K562 (cell line): ENCODE results near the gene USH2A. TPM values are rescaled to one million over a fixed set of nuclear protein-coding genes. Genes with fewer than 3 reads are reported as not detected.

Source experiments
- ATAC-seq: fragments of 200-7000 bp; cut with Tn5 transposase; 3 replicates; pipeline ENCODE4 v1.9.1; 2020; ENCODE audit warnings: moderate library complexity
- BruUV-seq: library from RNA; stranded (reverse); fragments of 400-500 nt; replicated peaks from 2 replicates; lab custom pipeline; 2021; lab: Mats Ljungman, UMichigan
- CTCF ChIA-PET: fragments of 300-600 bp; formaldehyde crosslinking; extraction: SDS; loops from one replicate; lab custom pipeline; 2021; ENCODE audit warnings: low intra/inter-chr PET ratio; lab: Yijun Ruan, JAX
- POLR2A ChIA-PET: fragments of 300-600, 350-650 bp; sonication (Branson Sonifier 250); formaldehyde crosslinking; extraction: SDS; loops from one replicate; lab custom pipeline; 2021; ENCODE audit warnings: antibody characterized with exemption, inconsistent platforms; lab: Yijun Ruan, JAX
- DNase-seq, 4 experiments: peaks; one replicate each; pipeline versions ENCODE4 v3.0.0 to v3.0.0-alpha.2; 2011 to 2018; ENCODE audit warnings: low spot score in 3 of 4, mixed read lengths in 3 of 4; ENCODE audit errors: extremely low read depth in 1 of 4
- FAIRE-seq: peaks from 2 replicates; lab custom pipeline; 2011; peaks lifted over from hg19 to GRCh38; lab: Jason Lieb, UNC
- H2AFZ ChIP-seq: 2 replicates; pipeline ENCODE4 v1.6.0; 2011; ENCODE audit warnings: low read depth, low read length, control low read depth, inconsistent platforms
- H3K27ac ChIP-seq: fragments of 200-600 bp; 3 replicates; pipeline ENCODE4 v1.8.0; 2011; ENCODE audit warnings: low read depth, mild to moderate bottlenecking, control low read depth, inconsistent platforms, low read length, moderate library complexity, mixed read lengths; ENCODE audit errors: extremely low read depth
- H3K27me3 ChIP-seq, 2 experiments: fragments of 300-600 bp in 1 of 2; 2 replicates in 1 of 2; 3 replicates in 1 of 2; pipeline versions ENCODE4 v1.6.0 to v1.8.0; 2011; ENCODE audit warnings: inconsistent platforms in 2 of 2, low read length in 2 of 2, mild to moderate bottlenecking in 1 of 2, mixed read lengths in 1 of 2, moderate library complexity in 1 of 2; ENCODE audit not compliant: control insufficient read depth in 2 of 2, insufficient read depth in 2 of 2
- H3K36me3 ChIP-seq: fragments of 300-600 bp; 3 replicates; pipeline ENCODE4 v1.8.0; 2011; ENCODE audit warnings: mild to moderate bottlenecking, low read length, inconsistent platforms; ENCODE audit not compliant: control insufficient read depth, insufficient read depth
- H3K4me1 ChIP-seq, 2 experiments: fragments of 200-600 bp in 1 of 2; replicated peaks in 1 of 2; 2 replicates in 1 of 2; 3 replicates in 1 of 2; pipeline versions ENCODE4 v1.5.1 to v1.8.0; 2011; ENCODE audit warnings: inconsistent platforms in 2 of 2, low read length in 2 of 2, mild to moderate bottlenecking in 1 of 2, mixed read lengths in 1 of 2, moderate library complexity in 1 of 2; ENCODE audit not compliant: control insufficient read depth in 2 of 2, insufficient read depth in 2 of 2
- H3K4me2 ChIP-seq: 2 replicates; pipeline ENCODE4 v1.6.1; 2011; ENCODE audit warnings: low read length, control low read depth, inconsistent platforms, mixed read lengths; ENCODE audit not compliant: insufficient read depth
- H3K4me3 ChIP-seq: fragments of 200-600 bp; sonication (generic), shearing (Covaris generic); 2 replicates; pipeline ENCODE4 v1.5.1; 2016; ENCODE audit warnings: control low read depth, inconsistent platforms
- H3K79me2 ChIP-seq: fragments of 200-600 bp; 3 replicates; pipeline ENCODE4 v1.8.0; 2011; ENCODE audit warnings: low read length, inconsistent platforms; ENCODE audit not compliant: control insufficient read depth, insufficient read depth
- H3K9ac ChIP-seq, 2 experiments: 2 replicates each; pipeline versions ENCODE4 v1.6.0 to v1.6.1; 2011; ENCODE audit warnings: low read depth in 2 of 2, low read length in 2 of 2, control low read depth in 1 of 2, inconsistent platforms in 1 of 2, mild to moderate bottlenecking in 1 of 2, mixed read lengths in 1 of 2; ENCODE audit not compliant: insufficient read depth in 1 of 2
- H3K9me1 ChIP-seq: one replicate; pipeline ENCODE4 v1.6.0; 2011; ENCODE audit warnings: inconsistent platforms, mild to moderate bottlenecking, low read length, moderate library complexity; ENCODE audit not compliant: control insufficient read depth, insufficient read depth
- H3K9me3 ChIP-seq: replicated peaks from 2 replicates; pipeline ENCODE4 v1.5.1; 2011; ENCODE audit warnings: low read depth, low read length, inconsistent platforms; ENCODE audit not compliant: control insufficient read depth, insufficient read depth
- H4K20me1 ChIP-seq: replicated peaks from 2 replicates; pipeline ENCODE4 v1.6.1; 2011; ENCODE audit warnings: low read length, inconsistent platforms, mixed read lengths; ENCODE audit not compliant: control insufficient read depth, insufficient read depth
- ARHGAP35 ChIP-seq: fragments of 450-650 bp; IDR thresholded peaks from 2 replicates; pipeline ENCODE4 v1.6.1; 2018; ENCODE audit not compliant: partially characterized antibody
- CTBP1 ChIP-seq: fragments of 450-650 bp; IDR thresholded peaks from 2 replicates; pipeline ENCODE4 v1.6.1; 2016; ENCODE audit warnings: borderline replicate concordance
- FOXO4 ChIP-seq: fragments of 450-650 bp; formaldehyde crosslinking; IDR thresholded peaks from 2 replicates; pipeline ENCODE4 v1.4.0; 2020; ENCODE audit warnings: mild to moderate bottlenecking, moderate library complexity
- HNRNPUL1 ChIP-seq: fragments of 200-400 bp; formaldehyde crosslinking; IDR thresholded peaks from 2 replicates; pipeline ENCODE4 v1.6.1; 2017; ENCODE audit warnings: low read length
- MCM2 ChIP-seq: fragments of 450-650 bp; IDR thresholded peaks from 2 replicates; pipeline ENCODE4 v1.6.1; 2017; ENCODE audit warnings: low read depth, mild to moderate bottlenecking
- MED1 ChIP-seq: sonication (generic); formaldehyde crosslinking; IDR thresholded peaks from 2 replicates; pipeline ENCODE4 v1.8.1; 2023; ENCODE audit warnings: missing genetic modification reagents, borderline replicate concordance
- MEF2D ChIP-seq: conservative IDR thresholded peaks from 2 replicates; pipeline ENCODE4 v1.6.1; 2016; ENCODE audit warnings: low read depth, missing genetic modification characterization, missing compliant biosample characterization
- PHB ChIP-seq: fragments of 250-450 bp; sonication (Bioruptor Pico); IDR thresholded peaks from 2 replicates; pipeline ENCODE4 v1.5.0; 2021
- PML ChIP-seq: IDR thresholded peaks from 2 replicates; pipeline ENCODE4 v1.6.1; 2012; ENCODE audit warnings: low read length, inconsistent platforms
- PPARD ChIP-seq: fragments of 250-450 bp; sonication (Bioruptor Pico); IDR thresholded peaks from 2 replicates; pipeline ENCODE4 v1.8.0; 2022; ENCODE audit warnings: inconsistent platforms, mild to moderate bottlenecking, moderate library complexity
- RBM39 ChIP-seq: fragments of 200-400 bp; formaldehyde crosslinking; optimal IDR thresholded peaks from 2 replicates; pipeline ENCODE3; 2018; ENCODE audit warnings: low read depth, low read length
- RCOR1 ChIP-seq, 2 experiments: IDR thresholded peaks; 2 replicates each; pipeline ENCODE4 v1.6.1; 2012; ENCODE audit warnings: low read depth in 2 of 2, low read length in 2 of 2, borderline replicate concordance in 1 of 2, improper control_type of control experiment in 1 of 2
- SAFB ChIP-seq: fragments of 200-400 bp; formaldehyde crosslinking; IDR thresholded peaks from 2 replicates; pipeline ENCODE4 v1.6.1; 2017; ENCODE audit warnings: low read depth, low read length, borderline replicate concordance
- TAF7 ChIP-seq: fragments of 450-650 bp; IDR thresholded peaks from 2 replicates; pipeline ENCODE4 v1.6.1; 2016; ENCODE audit warnings: missing genetic modification characterization, missing compliant biosample characterization
- ZNF174 ChIP-seq: fragments of 250-450 bp; sonication (Bioruptor Pico); IDR thresholded peaks from 2 replicates; pipeline ENCODE4 v1.4.0; 2020; ENCODE audit warnings: mild to moderate bottlenecking
- ZNF76 ChIP-seq: fragments of 250-450 bp; sonication (Bioruptor Pico); IDR thresholded peaks from 2 replicates; pipeline ENCODE4 v1.4.0; 2020; ENCODE audit warnings: mild to moderate bottlenecking, moderate library complexity, borderline replicate concordance
- WGBS: fragments of 100-300 bp; shearing (Covaris generic); methylation state at CpG from one replicate; pipeline ENCODE4 v1.1.6; 2016; ENCODE audit warnings: low coverage, mixed read lengths; ENCODE audit not compliant: insufficient coverage; ENCODE audit errors: missing lambda C conversion rate; 5-methylcytosine and 5-hydroxymethylcytosine counted together
- in situ Hi-C: fragments of 300-500 bp; cut with MboI; formaldehyde crosslinking; loops from 4 replicates; pipeline ENCODE4 v1.15.0; 2018; ENCODE audit warnings: inconsistent platforms, mixed read lengths
- intact Hi-C: fragments of 100-400 bp; cut with micrococcal nuclease; formaldehyde crosslinking; loops from 2 replicates; pipeline ENCODE4 v1.14.2; 2022
- polyA plus RNA-seq, 8 experiments: library from polyadenylated mRNA; depleted of rRNA in 4 of 8; stranded (reverse) in 5 of 8; unstranded in 3 of 8; fragments of >200 nt; fragmentation: Nextera tagmentation in 2 of 8; fragmentation: Illumina TruSeq in 1 of 8; extraction: Ambion mirVana in 2 of 8; extraction: Trizol in 1 of 8; gene quantifications; 2 replicates each; pipeline versions ENCODE4 v1.2.1 to v1.2.3, GENCODE V29; 2011 to 2014; ENCODE audit warnings: inconsistent platforms in 1 of 8, missing spikeins in 1 of 8
- total RNA-seq, 7 experiments: library from RNA; depleted of rRNA in 6 of 7; stranded (reverse); fragments of >200 nt in 6 of 7; fragmentation: Illumina TruSeq in 2 of 7; extraction: Trizol in 2 of 7; gene quantifications; 2 replicates each; pipeline versions ENCODE4 v1.2.1 to v1.2.3, GENCODE V29; 2011 to 2021; ENCODE audit warnings: low replicate concordance in 1 of 7
- TF ChIP-seq, protein P1 (sequence below): fragments of 450-650 bp; formaldehyde crosslinking; IDR thresholded peaks from 2 replicates; pipeline ENCODE4 v1.4.0; 2020; ENCODE audit warnings: mild to moderate bottlenecking, moderate library complexity

Gene USH2A
- total and polyA plus RNA-seq, 9 of the 15 experiments (the other 6 are each of a cell fraction or from before 2014, with no cell fraction given) = under 0.01 TPM; not detected in 7

DNA sequence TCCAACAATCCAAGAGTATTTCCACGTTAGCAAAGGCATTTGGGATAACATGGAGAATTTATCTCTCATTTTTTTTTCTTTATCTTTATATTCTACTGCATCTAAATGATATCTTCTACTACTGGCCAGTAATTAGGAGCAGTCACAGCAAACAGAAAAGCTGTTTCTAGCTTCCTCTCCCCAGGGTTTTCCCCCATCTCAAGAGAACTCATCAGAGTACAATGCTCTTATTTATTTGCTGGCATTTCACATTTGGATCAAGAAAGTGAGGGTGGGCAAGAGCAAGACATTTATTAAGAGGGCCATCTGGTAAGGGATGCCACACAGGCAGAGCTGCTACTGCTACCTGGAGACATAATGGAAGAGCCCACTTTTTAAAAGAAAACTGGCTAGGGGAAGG lies 368.2 kb downstream of the USH2A start:
- in situ Hi-C loops (no loop called here), intact Hi-C loops (no loop called here)
- ATAC-seq (no peak), FAIRE-seq (no peak), DNase-seq (no peak)
- H3K36me3 ChIP-seq = no peaks in the 10 kb centered on the region
- H3K79me2 ChIP-seq = no peaks in the 10 kb centered on the region
- H4K20me1 ChIP-seq = no peaks in the 10 kb centered on the region
- TF ChIP-seq TAF7 (no peak), FOXO4 (CRISPR knock-in tag) (no peak), MEF2D (tag) (no peak), SAFB (no peak), ZNF76 (CRISPR knock-in tag) (no peak), MCM2 (no peak), PPARD (CRISPR knock-in tag) (no peak), HNRNPUL1 (no peak), PHB (no peak), ZNF174 (CRISPR knock-in tag) (no peak), MED1 (CRISPR knock-in tag) (no peak), RBM39 (no peak), PML (no peak), RCOR1 (IDR thresholded peaks at IDR 0.05; ENCODE audit: borderline replicate concordance in 1 of 2, low read depth in 2 of 2, low read length in 2 of 2) (no peak), ARHGAP35 (no peak), CTBP1 (no peak)
- TF ChIP-seq, protein P1, sequence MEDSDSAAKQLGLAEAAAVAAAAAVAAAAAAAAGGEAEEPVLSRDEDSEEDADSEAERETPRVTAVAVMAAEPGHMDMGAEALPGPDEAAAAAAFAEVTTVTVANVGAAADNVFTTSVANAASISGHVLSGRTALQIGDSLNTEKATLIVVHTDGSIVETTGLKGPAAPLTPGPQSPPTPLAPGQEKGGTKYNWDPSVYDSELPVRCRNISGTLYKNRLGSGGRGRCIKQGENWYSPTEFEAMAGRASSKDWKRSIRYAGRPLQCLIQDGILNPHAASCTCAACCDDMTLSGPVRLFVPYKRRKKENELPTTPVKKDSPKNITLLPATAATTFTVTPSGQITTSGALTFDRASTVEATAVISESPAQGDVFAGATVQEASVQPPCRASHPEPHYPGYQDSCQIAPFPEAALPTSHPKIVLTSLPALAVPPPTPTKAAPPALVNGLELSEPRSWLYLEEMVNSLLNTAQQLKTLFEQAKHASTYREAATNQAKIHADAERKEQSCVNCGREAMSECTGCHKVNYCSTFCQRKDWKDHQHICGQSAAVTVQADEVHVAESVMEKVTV (CRISPR knock-in tag) = no peak
- H3K9me3 ChIP-seq = 0 out of 2 replicates have a peak, but pooled peaks cover 2% of the 10 kb centered on the region
- ChIA-PET POLR2A (no interaction called here), CTCF (no interaction called here)
- H3K27ac ChIP-seq = no peak overlapping the region
- H3K4me2 ChIP-seq = no peak overlapping the region
- H3K9me1 ChIP-seq = no peaks in the 10 kb centered on the region
- H3K4me3 ChIP-seq = no peak overlapping the region
- no peak overlapping the region for H3K9ac ChIP-seq
- H3K4me1 ChIP-seq = no peaks in the 10 kb centered on the region
- H2AFZ ChIP-seq = no peak overlapping the region
- 0% methylated on average over 1 of the region's 1 CpG for WGBS
- BruUV-seq = no TSS peak
- no peaks in the 10 kb centered on the region for H3K27me3 ChIP-seq
